ENCODE measurements around the gene CEP19.

- TF ChIP-seq, protein P1, sequence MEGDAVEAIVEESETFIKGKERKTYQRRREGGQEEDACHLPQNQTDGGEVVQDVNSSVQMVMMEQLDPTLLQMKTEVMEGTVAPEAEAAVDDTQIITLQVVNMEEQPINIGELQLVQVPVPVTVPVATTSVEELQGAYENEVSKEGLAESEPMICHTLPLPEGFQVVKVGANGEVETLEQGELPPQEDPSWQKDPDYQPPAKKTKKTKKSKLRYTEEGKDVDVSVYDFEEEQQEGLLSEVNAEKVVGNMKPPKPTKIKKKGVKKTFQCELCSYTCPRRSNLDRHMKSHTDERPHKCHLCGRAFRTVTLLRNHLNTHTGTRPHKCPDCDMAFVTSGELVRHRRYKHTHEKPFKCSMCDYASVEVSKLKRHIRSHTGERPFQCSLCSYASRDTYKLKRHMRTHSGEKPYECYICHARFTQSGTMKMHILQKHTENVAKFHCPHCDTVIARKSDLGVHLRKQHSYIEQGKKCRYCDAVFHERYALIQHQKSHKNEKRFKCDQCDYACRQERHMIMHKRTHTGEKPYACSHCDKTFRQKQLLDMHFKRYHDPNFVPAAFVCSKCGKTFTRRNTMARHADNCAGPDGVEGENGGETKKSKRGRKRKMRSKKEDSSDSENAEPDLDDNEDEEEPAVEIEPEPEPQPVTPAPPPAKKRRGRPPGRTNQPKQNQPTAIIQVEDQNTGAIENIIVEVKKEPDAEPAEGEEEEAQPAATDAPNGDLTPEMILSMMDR (conservative IDR thresholded peaks at IDR 0.05) = no peak
- no peak for TF ChIP-seq ZFX (IDR thresholded peaks at IDR 0.05)
Measured at GRCh38 chr3:196662033-196662432, 50.0 kb downstream of the CEP19 start.

Measured in C4-2B (cell line).